ENCODE measurements around the gene PRDX2.
A peak's percentile ranks its signal among the peaks of the same experiment; 100 is the strongest.

Gene PRDX2

DNA sequence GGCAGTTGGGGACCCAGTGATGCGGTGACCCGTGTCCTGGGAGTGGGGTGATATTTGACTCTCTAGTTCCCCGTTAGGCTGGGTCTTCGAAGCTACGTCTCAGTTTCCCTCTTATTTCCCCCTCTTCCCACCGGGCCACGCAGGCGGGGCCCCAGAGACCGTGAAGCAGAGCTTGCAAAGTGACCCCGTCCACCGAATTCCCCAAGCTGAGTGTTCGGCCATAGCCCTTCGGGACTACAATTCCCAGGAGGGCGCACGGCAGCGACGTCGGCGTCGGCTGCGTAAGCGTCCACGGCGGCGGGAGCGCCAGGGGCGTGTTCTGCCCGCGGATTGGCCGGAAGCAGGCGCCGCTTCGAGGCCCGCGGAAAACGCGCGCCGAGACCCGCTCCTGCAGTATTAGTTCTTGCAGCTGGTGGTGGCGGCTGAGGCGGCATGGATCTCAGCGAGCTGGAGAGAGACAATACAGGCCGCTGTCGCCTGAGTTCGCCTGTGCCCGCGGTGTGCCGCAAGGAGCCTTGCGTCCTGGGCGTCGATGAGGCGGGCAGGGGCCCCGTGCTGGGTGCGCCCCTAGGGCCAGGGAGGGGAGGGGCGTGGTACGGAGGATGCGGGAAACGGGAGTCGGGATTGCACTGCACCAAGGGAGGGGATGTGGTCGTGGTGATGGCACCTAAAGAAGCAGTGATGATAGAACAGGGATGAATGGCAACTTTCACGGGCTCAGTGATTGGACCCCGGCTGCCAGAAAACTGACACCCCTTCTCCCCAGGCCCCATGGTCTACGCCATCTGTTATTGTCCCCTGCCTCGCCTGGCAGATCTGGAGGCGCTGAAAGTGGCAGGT, 4.9 kb upstream of the PRDX2 start, which contains the start of gene RNASEH2A:
Gene RNASEH2A (plus strand): TSS at position 343 of the 840 bp plus-strand sequence. CDS start 90 bp downstream, at position 433.
- Histone ChIP-seq H3F3A (ENCODE audit: insufficient read depth, low read length) (no peaks in the 10 kb centered on the region), H3K27ac (ENCODE audit: low read depth, low read length, poor library complexity, severe bottlenecking) (peak within 1 kb of the TSS; percentile 37), H3K9me3 (ENCODE audit: low read length) (no peaks in the 10 kb centered on the region), H3K36me3 (ENCODE audit: insufficient read depth, low read length) (peaks cover 22% of the 10 kb centered on the region), H2AFZ (ENCODE audit: low read length) (peak within 1 kb of the TSS; percentile 36; the same call in 1 of the 2 replicates), H3K79me2 (ENCODE audit: insufficient read depth, low read length) (no peaks in the 10 kb centered on the region), H4K20me1 (ENCODE audit: insufficient read depth, low read length) (no peaks in the 10 kb centered on the region), H3K27me3 (ENCODE audit: insufficient read depth, low read length) (no peaks in the 10 kb centered on the region), H3K9me2 (ENCODE audit: low read depth, low read length) (no peaks in the 10 kb centered on the region), H3K4me2 (ENCODE audit: low read length) (peak within 1 kb of the TSS; percentile 74), H3K4me3 (ENCODE audit: low read depth, low read length, poor library complexity, severe bottlenecking) (peak within 1 kb of the TSS; percentile 69), H3K9ac (ENCODE audit: low read length) (peak within 1 kb of the TSS; percentile 79), H3K4me1 (ENCODE audit: insufficient read depth, low read length, severe bottlenecking) (peaks cover 21% of the 10 kb centered on the region)
- TF ChIP-seq, protein P1, sequence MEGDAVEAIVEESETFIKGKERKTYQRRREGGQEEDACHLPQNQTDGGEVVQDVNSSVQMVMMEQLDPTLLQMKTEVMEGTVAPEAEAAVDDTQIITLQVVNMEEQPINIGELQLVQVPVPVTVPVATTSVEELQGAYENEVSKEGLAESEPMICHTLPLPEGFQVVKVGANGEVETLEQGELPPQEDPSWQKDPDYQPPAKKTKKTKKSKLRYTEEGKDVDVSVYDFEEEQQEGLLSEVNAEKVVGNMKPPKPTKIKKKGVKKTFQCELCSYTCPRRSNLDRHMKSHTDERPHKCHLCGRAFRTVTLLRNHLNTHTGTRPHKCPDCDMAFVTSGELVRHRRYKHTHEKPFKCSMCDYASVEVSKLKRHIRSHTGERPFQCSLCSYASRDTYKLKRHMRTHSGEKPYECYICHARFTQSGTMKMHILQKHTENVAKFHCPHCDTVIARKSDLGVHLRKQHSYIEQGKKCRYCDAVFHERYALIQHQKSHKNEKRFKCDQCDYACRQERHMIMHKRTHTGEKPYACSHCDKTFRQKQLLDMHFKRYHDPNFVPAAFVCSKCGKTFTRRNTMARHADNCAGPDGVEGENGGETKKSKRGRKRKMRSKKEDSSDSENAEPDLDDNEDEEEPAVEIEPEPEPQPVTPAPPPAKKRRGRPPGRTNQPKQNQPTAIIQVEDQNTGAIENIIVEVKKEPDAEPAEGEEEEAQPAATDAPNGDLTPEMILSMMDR (IDR thresholded peaks at IDR 0.05; ENCODE audit: low read length), result no peak
- TF ChIP-seq EZH2 (IDR thresholded peaks at IDR 0.05; ENCODE audit: borderline replicate concordance, low read length), result no peak

DNA sequence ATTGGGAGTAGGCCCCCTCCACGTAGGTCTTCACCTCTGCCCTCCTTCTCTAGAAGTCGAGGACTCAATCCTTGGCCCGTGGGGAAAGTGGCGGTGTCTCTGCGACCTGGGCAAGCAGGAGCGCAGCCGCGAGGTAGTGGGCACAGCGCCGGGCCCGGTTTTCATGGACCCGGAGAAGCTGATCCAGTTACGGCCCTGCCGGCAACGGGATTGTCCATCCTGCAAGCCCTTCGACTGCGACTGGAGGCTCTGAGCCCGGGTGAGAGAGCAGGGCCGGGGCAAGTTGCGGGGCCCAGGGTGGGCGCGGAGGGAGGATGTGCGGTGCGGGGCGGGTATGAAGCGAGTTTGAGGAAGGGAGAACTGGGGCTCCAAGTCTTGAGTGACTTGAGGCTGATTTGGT, 2.5 kb upstream of the PRDX2 start:
- no peak overlapping the region for H3K27ac ChIP-seq (ENCODE audit: low read depth, low read length, poor library complexity, severe bottlenecking)
- H3K27me3 ChIP-seq (ENCODE audit: insufficient read depth, low read length), result no peaks in the 10 kb centered on the region
- no peak overlapping the region for H3K9ac ChIP-seq (ENCODE audit: low read length)
- H3K79me2 ChIP-seq (ENCODE audit: insufficient read depth, low read length), result no peaks in the 10 kb centered on the region
- no peak overlapping the region for H3K4me2 ChIP-seq (ENCODE audit: low read length)
- no peaks in the 10 kb centered on the region for H3F3A ChIP-seq (ENCODE audit: insufficient read depth, low read length)
- H3K9me2 ChIP-seq (ENCODE audit: low read depth, low read length), result no peaks in the 10 kb centered on the region
- H3K4me1 ChIP-seq (ENCODE audit: insufficient read depth, low read length, severe bottlenecking), result peaks cover 34% of the 10 kb centered on the region
- TF ChIP-seq, protein P1 (IDR thresholded peaks at IDR 0.05; ENCODE audit: low read length), result no peak
- no peak for TF ChIP-seq EZH2 (IDR thresholded peaks at IDR 0.05; ENCODE audit: borderline replicate concordance, low read length)
- no peaks in the 10 kb centered on the region for H3K9me3 ChIP-seq (ENCODE audit: low read length)
- H3K36me3 ChIP-seq (ENCODE audit: insufficient read depth, low read length), result peaks cover 20% of the 10 kb centered on the region; the same call in 1 of the 2 replicates
- H4K20me1 ChIP-seq (ENCODE audit: insufficient read depth, low read length), result no peaks in the 10 kb centered on the region
- no peak overlapping the region for H3K4me3 ChIP-seq (ENCODE audit: low read depth, low read length, poor library complexity, severe bottlenecking)
- no peak overlapping the region for H2AFZ ChIP-seq (ENCODE audit: low read length)

DNA sequence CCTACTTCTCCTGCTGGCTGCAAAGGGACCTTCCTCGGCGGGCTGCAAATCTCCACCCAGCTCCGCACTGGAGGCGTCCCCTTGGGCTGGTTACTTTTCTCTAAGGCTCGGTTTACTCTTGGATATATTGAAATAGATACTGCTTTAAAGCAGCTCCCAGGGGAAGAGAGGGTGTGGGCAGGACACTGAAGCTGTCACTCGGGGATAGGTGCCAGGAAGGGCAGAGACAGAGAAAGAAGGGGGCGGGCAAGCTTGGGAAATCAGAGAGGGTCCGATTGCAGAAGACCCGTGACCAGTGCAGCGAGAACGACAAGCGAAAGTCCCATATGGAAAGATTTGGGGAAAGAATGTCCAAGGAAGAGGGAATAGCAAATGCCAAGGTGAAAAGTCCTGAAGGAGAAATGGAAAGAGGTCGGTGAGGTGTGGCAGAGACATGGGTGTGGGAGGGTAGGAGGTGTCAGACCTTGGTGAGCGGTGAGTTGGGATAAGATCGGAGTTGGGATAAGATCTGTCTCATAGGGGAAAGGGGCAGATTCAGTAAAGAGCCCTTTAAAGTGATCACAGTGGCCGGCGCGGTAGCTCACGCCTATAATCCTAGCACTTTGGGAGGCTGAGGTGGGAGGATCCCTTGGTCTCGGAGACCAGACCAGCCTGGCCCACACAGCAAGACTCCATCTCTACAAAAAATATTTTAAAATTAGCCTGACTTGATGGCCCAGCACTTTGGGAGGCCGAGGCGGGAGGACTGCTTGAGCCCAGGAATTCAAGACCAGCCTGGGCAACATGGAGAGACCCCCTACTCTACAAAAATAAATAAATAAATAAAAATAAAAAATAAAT, 887 bp upstream of the PRDX2 start:
- Histone ChIP-seq H3K27ac (ENCODE audit: low read depth, low read length, poor library complexity, severe bottlenecking) (no peak overlapping the region), H3K9me3 (ENCODE audit: low read length) (no peaks in the 10 kb centered on the region), H4K20me1 (ENCODE audit: insufficient read depth, low read length) (no peaks in the 10 kb centered on the region), H3F3A (ENCODE audit: insufficient read depth, low read length) (no peaks in the 10 kb centered on the region), H3K79me2 (ENCODE audit: insufficient read depth, low read length) (no peaks in the 10 kb centered on the region), H2AFZ (ENCODE audit: low read length) (no peak overlapping the region), H3K27me3 (ENCODE audit: insufficient read depth, low read length) (no peaks in the 10 kb centered on the region), H3K9ac (ENCODE audit: low read length) (peak overlapping the region; percentile 98; the same call in 1 of the 2 replicates), H3K9me2 (ENCODE audit: low read depth, low read length) (no peaks in the 10 kb centered on the region), H3K4me2 (ENCODE audit: low read length) (peak overlapping the region; percentile 74), H3K36me3 (ENCODE audit: insufficient read depth, low read length) (peaks cover 16% of the 10 kb centered on the region; the same call in 1 of the 2 replicates), H3K4me1 (ENCODE audit: insufficient read depth, low read length, severe bottlenecking) (peaks cover 34% of the 10 kb centered on the region), H3K4me3 (ENCODE audit: low read depth, low read length, poor library complexity, severe bottlenecking) (peak overlapping the region; percentile 97)
- TF ChIP-seq, protein P1 (IDR thresholded peaks at IDR 0.05; ENCODE audit: low read length), result no peak
- TF ChIP-seq EZH2 (IDR thresholded peaks at IDR 0.05; ENCODE audit: borderline replicate concordance, low read length), result no peak

Data from OCI-LY1 (cell line).